ENCODE results near the gene PDK2.

GRCh38 chr17:50108556-50108955 is 13.4 kb downstream of the PDK2 start:
- TF ChIP-seq CSDC2 (CRISPR knock-in tag; IDR thresholded peaks at IDR 0.05) (no peak), TOX (CRISPR knock-in tag; IDR thresholded peaks at IDR 0.05; ENCODE audit: borderline replicate concordance) (no peak), OSR1 (CRISPR knock-in tag; IDR thresholded peaks at IDR 0.05) (no peak), ARNTL (CRISPR knock-in tag; IDR thresholded peaks at IDR 0.05; ENCODE audit: borderline replicate concordance, low read depth) (no peak), PPARA (CRISPR knock-in tag; IDR thresholded peaks at IDR 0.05; ENCODE audit: borderline replicate concordance) (no peak)
- TF ChIP-seq, protein P1, sequence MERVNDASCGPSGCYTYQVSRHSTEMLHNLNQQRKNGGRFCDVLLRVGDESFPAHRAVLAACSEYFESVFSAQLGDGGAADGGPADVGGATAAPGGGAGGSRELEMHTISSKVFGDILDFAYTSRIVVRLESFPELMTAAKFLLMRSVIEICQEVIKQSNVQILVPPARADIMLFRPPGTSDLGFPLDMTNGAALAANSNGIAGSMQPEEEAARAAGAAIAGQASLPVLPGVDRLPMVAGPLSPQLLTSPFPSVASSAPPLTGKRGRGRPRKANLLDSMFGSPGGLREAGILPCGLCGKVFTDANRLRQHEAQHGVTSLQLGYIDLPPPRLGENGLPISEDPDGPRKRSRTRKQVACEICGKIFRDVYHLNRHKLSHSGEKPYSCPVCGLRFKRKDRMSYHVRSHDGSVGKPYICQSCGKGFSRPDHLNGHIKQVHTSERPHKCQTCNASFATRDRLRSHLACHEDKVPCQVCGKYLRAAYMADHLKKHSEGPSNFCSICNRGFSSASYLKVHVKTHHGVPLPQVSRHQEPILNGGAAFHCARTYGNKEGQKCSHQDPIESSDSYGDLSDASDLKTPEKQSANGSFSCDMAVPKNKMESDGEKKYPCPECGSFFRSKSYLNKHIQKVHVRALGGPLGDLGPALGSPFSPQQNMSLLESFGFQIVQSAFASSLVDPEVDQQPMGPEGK (CRISPR knock-in tag; IDR thresholded peaks at IDR 0.05; ENCODE audit: borderline replicate concordance): no peak
- TF ChIP-seq, protein P2, sequence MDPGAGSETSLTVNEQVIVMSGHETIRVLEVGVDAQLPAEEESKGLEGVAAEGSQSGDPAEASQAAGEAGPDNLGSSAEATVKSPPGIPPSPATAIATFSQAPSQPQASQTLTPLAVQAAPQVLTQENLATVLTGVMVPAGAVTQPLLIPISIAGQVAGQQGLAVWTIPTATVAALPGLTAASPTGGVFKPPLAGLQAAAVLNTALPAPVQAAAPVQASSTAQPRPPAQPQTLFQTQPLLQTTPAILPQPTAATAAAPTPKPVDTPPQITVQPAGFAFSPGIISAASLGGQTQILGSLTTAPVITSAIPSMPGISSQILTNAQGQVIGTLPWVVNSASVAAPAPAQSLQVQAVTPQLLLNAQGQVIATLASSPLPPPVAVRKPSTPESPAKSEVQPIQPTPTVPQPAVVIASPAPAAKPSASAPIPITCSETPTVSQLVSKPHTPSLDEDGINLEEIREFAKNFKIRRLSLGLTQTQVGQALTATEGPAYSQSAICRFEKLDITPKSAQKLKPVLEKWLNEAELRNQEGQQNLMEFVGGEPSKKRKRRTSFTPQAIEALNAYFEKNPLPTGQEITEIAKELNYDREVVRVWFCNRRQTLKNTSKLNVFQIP (CRISPR knock-in tag; IDR thresholded peaks at IDR 0.05; ENCODE audit: borderline replicate concordance, low read depth): no peak

All from SK-N-SH treated with all-trans-retinoic acid at 6 μM for 48 hours (cell line).